Cardiac muscle cell (in vitro differentiated cells and primary cell): ENCODE results near the gene ACE2. TPM values are rescaled to one million over a fixed set of nuclear protein-coding genes. Genes with fewer than 3 reads are reported as not detected.

Experiments
- DNase-seq, 2 donors: peaks; one replicate each; pipeline versions ENCODE4 v3.0.0 to v3.0.0-alpha.2; 2010 to 2017; ENCODE audit warnings: low read depth in 1 of 2, low spot score in 1 of 2
- H3K27ac ChIP-seq: fragments of 200-600 bp; sonication (generic); 2 replicates; pipeline ENCODE4 v1.5.1; 2016
- H3K27me3 ChIP-seq: fragments of 200-600 bp; sonication (generic); 2 replicates; pipeline ENCODE4 v1.6.0; 2016; ENCODE audit warnings: control low read depth
- H3K36me3 ChIP-seq: fragments of 200-600 bp; sonication (generic); 2 replicates; pipeline ENCODE4 v1.5.1; 2016; ENCODE audit warnings: control low read depth
- H3K4me1 ChIP-seq: fragments of 200-600 bp; sonication (generic); 2 replicates; pipeline ENCODE4 v1.8.1; 2017; ENCODE audit warnings: low read depth, mild to moderate bottlenecking, mixed run types
- H3K4me3 ChIP-seq: fragments of 200-600 bp; sonication (generic); 2 replicates; pipeline ENCODE4 v1.5.1; 2016; ENCODE audit warnings: mild to moderate bottlenecking
- H3K9me3 ChIP-seq: fragments of 200-600 bp; sonication (generic); 2 replicates; pipeline ENCODE4 v1.5.1; 2017; ENCODE audit warnings: low read depth, mild to moderate bottlenecking, control low read depth
- polyA plus RNA-seq: library from polyadenylated mRNA; unstranded; fragments of >200 nt; fragmentation: Nextera tagmentation; extraction: Ambion mirVana; gene quantifications from 2 replicates; pipeline ENCODE4 v1.2.1, GENCODE V29; 2016
- total RNA-seq: library from RNA; depleted of rRNA; stranded (reverse); fragments of >200 nt; gene quantifications from 2 replicates; pipeline ENCODE4 v1.2.3, GENCODE V29; 2016
- TF ChIP-seq, protein P1 (sequence below): IDR thresholded peaks from 2 replicates; pipeline ENCODE4 v1.5.1; 2012; ENCODE audit warnings: low read depth, mild to moderate bottlenecking, low read length

Gene ACE2
- total and polyA plus RNA-seq, 2 experiments from 2014 or later = 0.74 to 1.6 TPM

DNA sequence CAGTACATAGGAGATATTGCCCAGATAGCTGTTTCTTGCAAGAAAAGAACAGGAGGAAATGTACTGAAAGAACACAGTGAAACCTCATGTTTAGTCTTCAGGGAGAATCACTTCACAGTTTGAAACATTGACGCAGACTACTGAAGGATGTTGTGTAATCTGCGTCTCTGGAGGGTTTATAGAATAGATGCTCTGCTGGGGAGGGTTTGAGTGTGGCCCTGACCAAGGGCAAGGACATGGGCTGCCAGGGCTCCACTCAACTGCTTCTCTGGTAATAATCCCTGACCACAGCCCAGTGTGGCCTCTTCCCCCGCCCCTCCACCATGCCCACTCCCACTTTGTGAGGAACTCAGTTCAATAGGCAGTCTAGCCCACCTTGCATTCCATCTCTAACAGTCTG, 15.8 kb upstream of the ACE2 start:
- Histone ChIP-seq H3K27me3 (no peaks in the 10 kb centered on the region), H3K4me3 (no peak overlapping the region), H3K27ac (no peak overlapping the region), H3K36me3 (no peaks in the 10 kb centered on the region), H3K4me1 (no peaks in the 10 kb centered on the region), H3K9me3 (no peaks in the 10 kb centered on the region)
- TF ChIP-seq, protein P1, sequence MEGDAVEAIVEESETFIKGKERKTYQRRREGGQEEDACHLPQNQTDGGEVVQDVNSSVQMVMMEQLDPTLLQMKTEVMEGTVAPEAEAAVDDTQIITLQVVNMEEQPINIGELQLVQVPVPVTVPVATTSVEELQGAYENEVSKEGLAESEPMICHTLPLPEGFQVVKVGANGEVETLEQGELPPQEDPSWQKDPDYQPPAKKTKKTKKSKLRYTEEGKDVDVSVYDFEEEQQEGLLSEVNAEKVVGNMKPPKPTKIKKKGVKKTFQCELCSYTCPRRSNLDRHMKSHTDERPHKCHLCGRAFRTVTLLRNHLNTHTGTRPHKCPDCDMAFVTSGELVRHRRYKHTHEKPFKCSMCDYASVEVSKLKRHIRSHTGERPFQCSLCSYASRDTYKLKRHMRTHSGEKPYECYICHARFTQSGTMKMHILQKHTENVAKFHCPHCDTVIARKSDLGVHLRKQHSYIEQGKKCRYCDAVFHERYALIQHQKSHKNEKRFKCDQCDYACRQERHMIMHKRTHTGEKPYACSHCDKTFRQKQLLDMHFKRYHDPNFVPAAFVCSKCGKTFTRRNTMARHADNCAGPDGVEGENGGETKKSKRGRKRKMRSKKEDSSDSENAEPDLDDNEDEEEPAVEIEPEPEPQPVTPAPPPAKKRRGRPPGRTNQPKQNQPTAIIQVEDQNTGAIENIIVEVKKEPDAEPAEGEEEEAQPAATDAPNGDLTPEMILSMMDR = no peak
- peak in 1 of 2 donors; percentile 9 for DNase-seq

DNA sequence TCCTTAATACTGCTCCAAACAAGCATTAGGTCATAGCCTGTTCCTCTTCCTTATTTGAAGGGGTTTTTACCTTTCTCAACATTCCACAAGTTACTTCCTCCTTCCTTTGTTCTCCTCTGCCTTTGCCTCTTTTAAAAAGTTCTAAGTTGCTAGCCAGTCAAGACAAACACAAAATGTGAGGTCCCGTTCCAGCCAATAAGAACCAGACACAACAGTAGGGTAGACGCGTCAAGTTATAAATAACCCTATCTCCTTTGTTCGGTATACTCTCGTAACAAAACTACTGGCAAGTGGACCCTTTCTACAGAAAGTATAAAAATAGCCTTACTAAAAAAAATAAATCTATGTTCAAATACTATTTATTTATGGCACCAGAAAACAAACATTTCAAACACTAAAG, 6.3 kb upstream of the ACE2 start:
- peaks cover 7% of the 10 kb centered on the region for H3K4me1 ChIP-seq
- no peak overlapping the region for H3K4me3 ChIP-seq
- no peaks in the 10 kb centered on the region for H3K27me3 ChIP-seq
- no peak overlapping the region for H3K27ac ChIP-seq
- H3K9me3 ChIP-seq = no peaks in the 10 kb centered on the region
- no peak for DNase-seq
- H3K36me3 ChIP-seq = no peaks in the 10 kb centered on the region
- TF ChIP-seq, protein P1 = no peak

DNA sequence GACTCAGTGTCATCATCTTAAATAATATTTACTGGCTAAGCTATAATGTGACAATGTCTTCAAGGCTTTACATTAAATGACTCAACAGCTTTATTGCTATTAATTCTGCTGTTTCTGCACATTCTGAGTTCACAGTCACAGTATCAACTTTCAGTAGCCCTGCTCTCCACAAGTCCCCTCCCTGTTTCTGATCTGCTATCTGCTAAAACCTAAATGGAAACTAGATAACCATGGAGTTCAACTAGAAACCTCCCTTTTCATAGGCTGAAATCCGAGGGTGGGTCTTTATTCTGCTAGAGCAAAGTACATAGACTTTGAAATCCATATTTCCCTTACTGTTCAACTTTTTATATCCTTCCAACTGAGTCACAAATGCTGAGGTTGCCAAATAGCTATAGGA, 5.4 kb upstream of the ACE2 start:
- Histone ChIP-seq H3K36me3 (no peaks in the 10 kb centered on the region), H3K27me3 (no peaks in the 10 kb centered on the region), H3K4me1 (peaks cover 7% of the 10 kb centered on the region), H3K9me3 (no peaks in the 10 kb centered on the region), H3K27ac (no peak overlapping the region), H3K4me3 (no peak overlapping the region)
- TF ChIP-seq, protein P1 = no peak
- no peak for DNase-seq

DNA sequence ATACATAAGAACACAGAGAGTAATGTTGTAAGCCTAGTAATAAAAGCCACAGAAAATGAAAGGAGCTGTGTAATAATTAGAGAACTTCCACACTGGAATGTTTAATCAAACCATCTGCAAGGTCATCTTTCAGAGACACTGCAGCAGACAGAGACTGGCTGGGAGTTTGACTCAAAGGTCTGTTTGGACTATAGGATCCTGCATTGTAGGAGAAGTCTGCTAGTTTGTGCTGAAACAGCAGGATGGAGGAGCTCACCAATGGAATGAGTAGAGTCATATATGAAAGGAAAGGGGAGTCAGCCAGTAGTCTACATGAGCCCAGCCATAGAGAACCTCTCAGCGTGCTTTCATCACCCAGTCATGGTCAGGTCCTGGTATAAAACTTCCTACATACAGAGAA, 4.5 kb upstream of the ACE2 start:
- TF ChIP-seq, protein P1 = no peak

DNA sequence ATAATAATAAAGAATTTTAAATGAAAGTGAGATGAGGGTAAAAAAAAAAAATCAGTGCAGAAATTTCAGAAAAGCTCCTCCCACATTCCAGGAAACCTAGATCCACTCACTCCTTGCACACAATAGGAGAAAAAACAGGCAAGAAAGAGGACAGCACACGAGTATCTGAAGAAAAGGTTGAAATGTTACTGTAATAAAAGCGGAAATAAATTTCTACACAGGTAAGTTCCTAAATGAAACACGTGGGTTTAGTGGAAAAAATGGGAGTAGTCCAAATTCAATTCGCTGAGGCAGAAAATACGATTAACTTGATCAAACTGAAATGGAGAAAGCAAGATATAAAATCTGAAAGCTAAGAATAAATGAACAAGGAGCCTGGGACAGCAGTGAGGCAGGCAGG, 2.0 kb upstream of the ACE2 start:
- H3K36me3 ChIP-seq = no peaks in the 10 kb centered on the region
- H3K4me1 ChIP-seq = peaks cover 19% of the 10 kb centered on the region
- no peaks in the 10 kb centered on the region for H3K9me3 ChIP-seq
- no peaks in the 10 kb centered on the region for H3K27me3 ChIP-seq
- H3K27ac ChIP-seq = no peak overlapping the region
- no peak overlapping the region for H3K4me3 ChIP-seq
- no peak for DNase-seq
- TF ChIP-seq, protein P1 = no peak

More for the DNA sequence above, 4.5 kb upstream of the ACE2 start:
- DNase-seq = no peak
- Histone ChIP-seq H3K27me3 (no peaks in the 10 kb centered on the region), H3K27ac (no peak overlapping the region), H3K9me3 (no peaks in the 10 kb centered on the region), H3K4me3 (no peak overlapping the region), H3K36me3 (no peaks in the 10 kb centered on the region), H3K4me1 (peaks cover 7% of the 10 kb centered on the region)

DNA sequence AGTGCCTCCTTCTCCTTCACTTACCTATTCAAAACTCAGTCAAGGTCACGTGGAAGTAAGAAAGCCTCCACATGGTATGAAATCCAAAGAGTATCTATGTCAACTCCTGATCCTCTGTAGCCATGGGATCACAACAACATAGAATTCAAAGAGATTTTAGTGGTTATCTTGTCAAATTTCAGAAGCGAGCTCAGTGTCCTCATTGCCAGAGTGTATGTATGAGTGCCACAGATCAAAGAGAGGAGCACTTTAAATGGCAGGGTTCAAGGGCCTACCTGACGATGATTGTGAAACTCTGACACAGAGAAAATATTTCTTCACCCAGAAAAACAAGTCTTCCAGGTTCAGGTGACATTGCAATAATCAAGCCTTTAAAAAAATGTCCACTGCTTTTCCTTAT, 1.2 kb upstream of the ACE2 start:
- H3K9me3 ChIP-seq = no peaks in the 10 kb centered on the region
- peaks cover 24% of the 10 kb centered on the region for H3K4me1 ChIP-seq
- DNase-seq = no peak
- H3K27ac ChIP-seq = no peak overlapping the region
- no peak overlapping the region for H3K4me3 ChIP-seq
- H3K27me3 ChIP-seq = no peaks in the 10 kb centered on the region
- no peaks in the 10 kb centered on the region for H3K36me3 ChIP-seq
- TF ChIP-seq, protein P1 = no peak
